ENCODE data around the gene PPARG. TPM values are rescaled to one million over a fixed set of nuclear protein-coding genes. Genes with fewer than 3 reads are reported as not detected.
A peak's percentile ranks its signal among the peaks of the same experiment; 100 is the strongest.

Gene PPARG
- total RNA-seq, 1 donor: 4.7 TPM

- no peak for TF ChIP-seq CTCF (IDR thresholded peaks at IDR 0.05; ENCODE audit: insufficient read depth, low read depth, low read length)
- DNase-seq (ENCODE audit: low read depth): no peak
Measured at GRCh38 chr3:12301031-12301430, 12.2 kb downstream of the PPARG start.

DNA sequence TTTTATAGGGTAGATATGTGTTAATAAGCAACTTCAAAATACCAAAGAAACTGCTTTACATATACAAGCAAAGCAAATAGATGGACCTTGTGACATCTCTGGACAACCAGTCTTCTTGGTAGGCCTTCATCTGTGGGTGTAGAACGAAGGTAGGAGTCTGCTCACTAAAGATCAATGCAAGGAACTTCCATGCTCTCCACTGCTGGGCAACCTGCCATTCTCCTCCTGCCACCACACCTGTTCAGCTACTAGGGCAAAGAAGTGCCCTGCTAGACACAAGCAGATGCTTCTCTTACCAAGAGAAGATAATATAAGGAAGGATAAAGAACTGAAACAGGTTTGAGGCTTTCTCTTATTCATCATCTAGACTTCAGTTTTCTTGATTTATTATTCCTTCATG, 12.6 kb downstream of the PPARG start:
- TF ChIP-seq CTCF (IDR thresholded peaks at IDR 0.05; ENCODE audit: insufficient read depth, low read depth, low read length): no peak
- DNase-seq (ENCODE audit: low read depth): no peak
- no peak overlapping the region for H3K4me3 ChIP-seq (ENCODE audit: low read depth, low read length)

More at GRCh38 chr3:12301031-12301430, 12.2 kb downstream of the PPARG start:
- H3K4me3 ChIP-seq (ENCODE audit: low read depth, low read length): no peak overlapping the region

GRCh38 chr3:12302564-12302963, 13.7 kb downstream of the PPARG start:
- DNase-seq (ENCODE audit: low read depth): no peak
- TF ChIP-seq CTCF (IDR thresholded peaks at IDR 0.05; ENCODE audit: insufficient read depth, low read depth, low read length): no peak
- no peak overlapping the region for H3K4me3 ChIP-seq (ENCODE audit: low read depth, low read length)

DNA sequence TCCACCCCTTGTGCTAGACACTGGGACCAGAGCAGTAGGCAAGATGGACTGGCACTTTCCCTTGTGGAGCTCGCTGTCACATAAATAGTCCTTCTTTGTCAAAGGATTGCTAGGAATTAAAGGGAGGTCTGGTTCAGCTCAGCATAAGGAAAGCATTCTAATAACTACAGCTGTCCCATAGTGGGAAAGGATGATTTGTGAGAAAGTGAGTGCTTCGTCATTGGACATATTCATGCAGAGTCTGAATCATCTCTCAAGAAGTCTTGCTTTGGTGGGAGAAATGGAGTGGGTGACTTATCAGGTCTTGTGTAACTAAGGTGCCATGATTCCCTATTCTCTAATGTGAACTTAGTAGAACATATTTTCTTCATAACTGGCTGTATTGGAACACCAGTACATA, 14.7 kb downstream of the PPARG start:
- no peak for TF ChIP-seq CTCF (IDR thresholded peaks at IDR 0.05; ENCODE audit: insufficient read depth, low read depth, low read length)
- no peak overlapping the region for H3K4me3 ChIP-seq (ENCODE audit: low read depth, low read length)
- DNase-seq (ENCODE audit: low read depth): peak; percentile 84

DNA sequence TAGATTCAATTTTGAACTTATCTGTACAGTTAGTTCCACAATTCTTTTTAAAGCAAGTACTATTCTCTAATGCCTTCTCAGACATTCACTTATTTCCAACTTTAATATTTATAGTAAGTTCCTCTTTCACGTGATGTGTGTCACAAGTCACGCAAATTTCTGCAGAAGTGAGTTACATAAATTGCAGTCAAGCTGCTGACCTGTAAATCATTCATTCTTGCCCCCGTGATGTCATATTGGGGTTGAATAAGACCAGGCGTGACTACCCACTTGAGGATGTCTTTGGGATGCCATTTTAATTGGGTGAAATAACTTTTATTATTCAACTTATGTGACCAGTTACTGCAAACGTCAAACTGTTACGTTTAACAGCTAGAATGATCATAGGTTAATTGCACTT, 15.1 kb downstream of the PPARG start:
- DNase-seq (ENCODE audit: low read depth): no peak
- no peak overlapping the region for H3K4me3 ChIP-seq (ENCODE audit: low read depth, low read length)
- TF ChIP-seq CTCF (IDR thresholded peaks at IDR 0.05; ENCODE audit: insufficient read depth, low read depth, low read length): no peak

GRCh38 chr3:12307136-12307535, 18.3 kb downstream of the PPARG start:
- no peak for TF ChIP-seq CTCF (IDR thresholded peaks at IDR 0.05; ENCODE audit: insufficient read depth, low read depth, low read length)
- no peak overlapping the region for H3K4me3 ChIP-seq (ENCODE audit: low read depth, low read length)
- DNase-seq (ENCODE audit: low read depth): peak; percentile 17

GRCh38 chr3:12308517-12308916, 19.6 kb downstream of the PPARG start:
- DNase-seq (ENCODE audit: low read depth): peak; percentile 77
- no peak overlapping the region for H3K4me3 ChIP-seq (ENCODE audit: low read depth, low read length)
- no peak for TF ChIP-seq CTCF (IDR thresholded peaks at IDR 0.05; ENCODE audit: insufficient read depth, low read depth, low read length)

Data from fibroblast of villous mesenchyme (primary cell).